Activated naive CD8-positive, alpha-beta T cell treated with anti-CD3 and anti-CD28 coated beads, Interleukin-2, amount 50 U/mL, for 16 hours (primary cell): Measurements from ENCODE around the gene IPCEF1.
"Not testable (repeated sequence)": the region's sequence is repeated elsewhere in the genome, so short reads cannot be mapped to it uniquely, and the experiment has no call there.

Source experiments
- DNase-seq: peaks from one replicate; pipeline ENCODE4 v3.0.0-alpha.2; 2020; ENCODE audit warnings: low read depth, low spot score

Gene IPCEF1

GRCh38 chr6:154219250-154219649 is 137.4 kb downstream of the IPCEF1 start:
- DNase-seq = no peak

GRCh38 chr6:154218787-154219186 is 137.8 kb downstream of the IPCEF1 start:
- no peak for DNase-seq

- DNase-seq = no peak
Observed at GRCh38 chr6:154218301-154218700, 138.3 kb downstream of the IPCEF1 start.

GRCh38 chr6:154213782-154214181 is 142.8 kb downstream of the IPCEF1 start:
- no peak for DNase-seq

- DNase-seq = no peak
Observed at GRCh38 chr6:154210678-154211077, 145.9 kb downstream of the IPCEF1 start.

- no peak for DNase-seq
Observed at GRCh38 chr6:154209555-154209954, 147.0 kb downstream of the IPCEF1 start.

GRCh38 chr6:154206996-154207395 is 149.6 kb downstream of the IPCEF1 start:
- DNase-seq = no peak

GRCh38 chr6:154206141-154206540 is 150.5 kb downstream of the IPCEF1 start:
- no peak for DNase-seq

GRCh38 chr6:154202958-154203357 is 153.6 kb downstream of the IPCEF1 start:
- DNase-seq = no peak

GRCh38 chr6:154202339-154202738 is 154.3 kb downstream of the IPCEF1 start:
- no peak for DNase-seq

GRCh38 chr6:154201688-154202087 is 154.9 kb downstream of the IPCEF1 start:
- DNase-seq = not testable (repeated sequence)

- DNase-seq = no peak
Observed at GRCh38 chr6:154197196-154197860, 159.3 kb downstream of the IPCEF1 start.

GRCh38 chr6:154196333-154196885 is 160.2 kb downstream of the IPCEF1 start:
- DNase-seq = no peak

GRCh38 chr6:154187714-154188113 is 168.9 kb downstream of the IPCEF1 start:
- DNase-seq = no peak

- no peak for DNase-seq
Observed at GRCh38 chr6:154187203-154187602, 169.4 kb downstream of the IPCEF1 start.

- no peak for DNase-seq
Observed at GRCh38 chr6:154179434-154179833, 177.2 kb downstream of the IPCEF1 start.

GRCh38 chr6:154172393-154172792 is 184.2 kb downstream of the IPCEF1 start:
- DNase-seq = not testable (repeated sequence)

- no peak for DNase-seq
Observed at GRCh38 chr6:154170106-154170505, 186.5 kb downstream of the IPCEF1 start.

GRCh38 chr6:154169193-154169847 is 187.3 kb downstream of the IPCEF1 start:
- no peak for DNase-seq

GRCh38 chr6:154167126-154167525 is 189.5 kb downstream of the IPCEF1 start:
- DNase-seq = no peak

- no peak for DNase-seq
Observed at GRCh38 chr6:154166140-154166539, 190.5 kb downstream of the IPCEF1 start.

GRCh38 chr6:154165478-154165877 is 191.1 kb downstream of the IPCEF1 start:
- no peak for DNase-seq

- DNase-seq = no peak
Observed at GRCh38 chr6:154164397-154164796, 192.2 kb downstream of the IPCEF1 start.
